HEK293 (cell line): Measurements from ENCODE around the gene FAM217B.

Source experiments
- EGR2 ChIP-seq: fragments of 450-650 bp; formaldehyde crosslinking; IDR thresholded peaks from 2 replicates; pipeline ENCODE4 v1.5.1; 2016; ENCODE audit warnings: low read depth, missing biosample characterization, missing genetic modification characterization
- OSR2 ChIP-seq: fragments of 450-650 bp; formaldehyde crosslinking; IDR thresholded peaks from 2 replicates; pipeline ENCODE4 v1.5.1; 2016; ENCODE audit warnings: missing biosample characterization, missing genetic modification characterization
- ZNF132 ChIP-seq: fragments of 450-650 bp; formaldehyde crosslinking; IDR thresholded peaks from 2 replicates; pipeline ENCODE4 v1.5.1; 2017; ENCODE audit warnings: missing biosample characterization, missing genetic modification characterization, borderline replicate concordance
- ZNF19 ChIP-seq: fragments of 450-650 bp; formaldehyde crosslinking; IDR thresholded peaks from 2 replicates; pipeline ENCODE4; 2016; ENCODE audit warnings: missing biosample characterization, missing genetic modification characterization, low read depth
- ZNF24 ChIP-seq: fragments of 450-650 bp; formaldehyde crosslinking; IDR thresholded peaks from 2 replicates; pipeline ENCODE4 v1.5.1; 2016; ENCODE audit warnings: missing biosample characterization, missing genetic modification characterization
- ZNF366 ChIP-seq: fragments of 450-650 bp; formaldehyde crosslinking; conservative IDR thresholded peaks from 2 replicates; pipeline ENCODE4 v1.5.1; 2016; ENCODE audit warnings: missing biosample characterization, missing genetic modification characterization
- ZNF585B ChIP-seq: fragments of 450-650 bp; formaldehyde crosslinking; IDR thresholded peaks from 2 replicates; pipeline ENCODE4 v1.5.1; 2016; ENCODE audit warnings: missing biosample characterization, missing genetic modification characterization
- TF ChIP-seq, protein P1 (sequence below): fragments of 450-650 bp; formaldehyde crosslinking; IDR thresholded peaks from 2 replicates; pipeline ENCODE4 v1.5.1; 2016; ENCODE audit warnings: missing biosample characterization, missing genetic modification characterization

DNA sequence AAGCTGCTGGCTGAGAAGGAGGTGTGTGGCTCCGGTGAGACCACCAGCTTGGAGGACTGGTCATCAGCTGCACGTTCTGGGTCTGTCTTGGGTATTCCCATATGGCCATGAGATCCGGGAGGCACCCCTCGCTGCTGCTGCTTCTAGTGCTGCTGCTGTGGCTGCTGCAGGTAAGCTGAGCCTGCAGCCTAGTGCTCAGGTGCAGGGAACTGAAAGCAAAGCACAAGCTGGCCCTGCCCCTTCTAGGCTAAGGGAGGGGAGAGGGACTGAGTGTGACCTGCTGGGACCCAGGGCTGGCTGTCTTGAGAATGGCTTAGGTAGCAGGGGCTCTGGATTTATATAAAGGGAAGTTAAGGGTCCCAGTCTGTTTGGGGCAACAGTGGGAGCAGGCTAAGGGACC is 18.4 kb downstream of the FAM217B start:
- TF ChIP-seq ZNF366 (tag by site-specific recombination) (no peak), OSR2 (tag by site-specific recombination) (no peak), ZNF132 (tag by site-specific recombination) (no peak), ZNF585B (tag by site-specific recombination) (no peak), ZNF19 (tag by site-specific recombination) (no peak), EGR2 (no peak), ZNF24 (no peak)
- TF ChIP-seq, protein P1, sequence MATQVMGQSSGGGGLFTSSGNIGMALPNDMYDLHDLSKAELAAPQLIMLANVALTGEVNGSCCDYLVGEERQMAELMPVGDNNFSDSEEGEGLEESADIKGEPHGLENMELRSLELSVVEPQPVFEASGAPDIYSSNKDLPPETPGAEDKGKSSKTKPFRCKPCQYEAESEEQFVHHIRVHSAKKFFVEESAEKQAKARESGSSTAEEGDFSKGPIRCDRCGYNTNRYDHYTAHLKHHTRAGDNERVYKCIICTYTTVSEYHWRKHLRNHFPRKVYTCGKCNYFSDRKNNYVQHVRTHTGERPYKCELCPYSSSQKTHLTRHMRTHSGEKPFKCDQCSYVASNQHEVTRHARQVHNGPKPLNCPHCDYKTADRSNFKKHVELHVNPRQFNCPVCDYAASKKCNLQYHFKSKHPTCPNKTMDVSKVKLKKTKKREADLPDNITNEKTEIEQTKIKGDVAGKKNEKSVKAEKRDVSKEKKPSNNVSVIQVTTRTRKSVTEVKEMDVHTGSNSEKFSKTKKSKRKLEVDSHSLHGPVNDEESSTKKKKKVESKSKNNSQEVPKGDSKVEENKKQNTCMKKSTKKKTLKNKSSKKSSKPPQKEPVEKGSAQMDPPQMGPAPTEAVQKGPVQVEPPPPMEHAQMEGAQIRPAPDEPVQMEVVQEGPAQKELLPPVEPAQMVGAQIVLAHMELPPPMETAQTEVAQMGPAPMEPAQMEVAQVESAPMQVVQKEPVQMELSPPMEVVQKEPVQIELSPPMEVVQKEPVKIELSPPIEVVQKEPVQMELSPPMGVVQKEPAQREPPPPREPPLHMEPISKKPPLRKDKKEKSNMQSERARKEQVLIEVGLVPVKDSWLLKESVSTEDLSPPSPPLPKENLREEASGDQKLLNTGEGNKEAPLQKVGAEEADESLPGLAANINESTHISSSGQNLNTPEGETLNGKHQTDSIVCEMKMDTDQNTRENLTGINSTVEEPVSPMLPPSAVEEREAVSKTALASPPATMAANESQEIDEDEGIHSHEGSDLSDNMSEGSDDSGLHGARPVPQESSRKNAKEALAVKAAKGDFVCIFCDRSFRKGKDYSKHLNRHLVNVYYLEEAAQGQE: no peak
